HG02623 (cell line): ENCODE data around the gene DSC3.
A peak's percentile ranks its signal among the peaks of the same experiment; 100 is the strongest.

Experiments used
- ATAC-seq: cut with Tn5 transposase; IDR thresholded peaks from one replicate; pipeline ENCODE4 v1.9.1; 2021; ENCODE audit warnings: moderate library complexity; ENCODE audit not compliant: unreplicated experiment

Gene DSC3

GRCh38 chr18:30971338-30971956 is 71.1 kb downstream of the DSC3 start:
- peak; percentile 75 for ATAC-seq

DNA sequence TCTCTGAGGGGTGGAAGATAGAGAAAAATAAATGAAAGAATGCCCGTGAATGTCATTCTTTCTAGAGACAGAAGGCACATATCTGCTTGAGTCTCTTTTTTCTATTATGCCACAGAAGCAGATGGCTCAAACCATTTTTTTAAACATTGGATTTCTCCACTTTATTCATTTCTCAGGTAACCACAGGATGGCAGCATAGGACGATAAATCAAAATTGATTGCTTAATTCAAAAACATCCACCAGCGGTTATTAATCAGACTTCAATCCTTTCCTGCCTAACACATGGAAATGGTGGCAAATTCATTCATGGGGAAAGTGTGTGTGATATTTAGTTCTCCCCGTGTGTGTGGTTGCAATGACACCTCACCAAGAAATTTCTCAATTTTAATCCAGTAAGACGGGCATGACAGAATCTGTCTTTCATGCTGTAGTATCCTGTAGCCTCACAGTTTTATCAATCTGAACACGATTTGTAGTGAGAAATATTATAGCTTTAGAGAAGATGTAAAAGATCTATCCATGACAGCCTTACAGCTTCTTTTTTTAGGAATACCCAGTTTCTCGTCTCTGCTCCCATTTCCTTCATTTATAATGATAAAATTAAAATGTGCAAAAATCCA is 72.2 kb downstream of the DSC3 start:
- no peak for ATAC-seq

DNA sequence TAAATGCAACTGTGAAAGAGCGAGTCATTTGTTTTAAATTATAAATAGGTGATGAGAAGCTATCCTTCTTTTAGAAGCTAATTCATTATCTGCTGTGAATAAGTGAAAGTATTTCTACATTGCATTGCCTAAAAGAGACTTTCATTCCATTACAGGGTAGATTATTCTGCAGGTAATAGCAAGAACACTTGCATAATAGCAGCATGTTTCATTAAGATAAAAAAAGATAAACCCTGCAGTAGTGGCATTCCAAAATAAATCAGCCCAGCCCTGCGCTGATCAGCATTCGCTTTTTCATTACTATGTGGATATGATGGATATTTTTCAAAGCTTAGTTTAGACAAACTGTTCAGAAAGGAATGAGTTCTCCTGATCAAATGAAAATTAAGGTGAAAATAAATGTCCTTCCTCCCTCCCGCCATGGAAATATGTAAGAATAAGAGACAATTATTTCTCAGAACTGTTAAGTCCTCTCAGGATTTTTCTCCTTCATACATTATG is 72.8 kb downstream of the DSC3 start:
- no peak for ATAC-seq

DNA sequence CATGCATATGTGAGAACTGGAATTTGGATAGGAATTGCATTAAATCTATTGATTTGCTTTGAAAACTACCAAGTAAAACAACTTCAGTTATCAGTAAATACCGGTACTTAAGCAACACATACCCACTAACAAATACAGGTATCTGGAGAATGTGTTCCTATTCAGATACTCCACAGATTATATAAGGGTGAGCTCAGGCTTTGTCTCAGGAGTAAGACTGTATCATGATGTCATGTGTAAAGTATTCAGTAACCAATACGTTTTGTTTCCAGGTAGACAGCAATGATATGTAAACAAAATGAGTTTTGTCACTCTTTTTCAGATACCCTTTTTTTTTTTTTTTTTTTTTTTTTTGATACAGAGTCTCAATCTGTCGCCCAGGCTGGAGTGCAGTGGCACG is 74.8 kb downstream of the DSC3 start:
- ATAC-seq = no peak

DNA sequence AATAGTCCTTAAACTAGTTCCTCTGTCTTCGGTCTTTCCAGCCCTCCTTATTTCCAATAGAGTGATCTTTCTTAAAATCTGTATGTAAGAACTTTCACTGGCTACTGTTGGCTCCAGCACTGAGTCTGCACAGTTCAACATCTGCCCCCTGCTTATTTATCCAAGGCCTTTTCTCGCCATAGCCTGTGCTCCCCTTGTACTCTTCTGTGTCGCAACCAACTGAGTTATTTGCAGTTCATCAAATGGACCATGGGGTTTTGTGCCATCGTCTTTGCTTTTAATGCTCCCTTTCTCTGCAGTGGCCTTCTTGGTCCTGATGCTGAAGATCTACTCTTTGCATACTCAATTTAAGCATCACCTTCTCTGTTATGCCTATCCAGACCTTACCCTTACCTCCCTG is 77.3 kb downstream of the DSC3 start:
- ATAC-seq = no peak

DNA sequence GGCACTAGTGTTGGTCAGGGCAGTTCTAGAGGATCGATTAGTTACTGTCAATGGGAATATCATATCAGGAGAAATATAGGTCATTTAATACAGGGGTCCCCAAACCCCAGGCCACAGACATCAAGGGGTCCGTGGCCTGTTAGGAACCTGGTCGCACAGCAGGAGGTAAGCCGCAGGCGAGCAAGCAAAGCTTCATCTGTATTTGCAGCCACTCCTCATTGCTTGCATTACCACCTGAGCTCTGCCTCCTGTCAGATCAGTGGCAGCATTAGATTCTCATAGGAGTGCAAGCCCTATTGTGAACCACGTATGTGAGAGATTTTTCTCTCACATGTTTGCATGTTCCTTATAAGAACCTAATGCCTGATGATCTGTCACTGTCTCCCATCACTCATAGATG is 81.9 kb downstream of the DSC3 start:
- no peak for ATAC-seq

GRCh38 chr18:30957066-30957465 is 85.5 kb downstream of the DSC3 start:
- no peak for ATAC-seq

DNA sequence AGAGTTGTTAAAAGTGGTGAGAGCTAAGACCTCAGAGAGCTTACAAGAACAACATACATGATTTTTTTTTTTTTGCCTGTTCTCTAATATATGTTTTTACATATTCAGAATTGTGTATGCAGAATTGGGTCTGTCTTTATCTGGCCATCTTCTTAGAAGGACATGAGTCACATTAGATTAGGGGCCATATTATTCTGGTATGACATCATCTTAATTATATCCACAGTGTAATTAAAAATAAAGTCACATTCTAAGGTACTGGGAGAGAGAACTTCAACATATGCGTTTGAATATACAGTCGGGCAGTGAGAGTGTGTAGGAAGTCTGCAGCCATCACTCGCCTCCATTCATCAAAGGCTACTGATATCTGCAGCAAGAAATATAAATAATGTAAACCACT is 88.3 kb downstream of the DSC3 start:
- no peak for ATAC-seq

DNA sequence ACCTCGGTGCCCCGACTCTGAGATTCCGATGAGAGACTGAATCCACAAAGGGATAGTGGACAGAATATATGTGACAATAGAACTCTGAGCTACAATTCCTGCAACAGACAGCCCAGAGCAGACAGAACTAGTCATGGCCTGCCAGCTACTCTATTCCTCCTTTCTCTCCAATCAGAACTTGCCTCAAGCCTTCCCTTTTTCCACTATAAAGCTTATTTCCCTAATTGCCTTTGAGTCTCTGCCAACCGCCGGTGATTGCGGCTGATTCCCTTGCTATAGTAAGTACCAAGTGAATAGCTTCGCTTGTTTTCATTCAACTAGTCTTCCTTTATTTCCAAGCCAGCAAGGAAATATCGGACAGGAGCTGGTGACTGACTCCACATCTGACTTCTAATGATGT is 96.8 kb downstream of the DSC3 start:
- ATAC-seq = no peak

GRCh38 chr18:30944773-30945417 is 97.6 kb downstream of the DSC3 start:
- no peak for ATAC-seq

DNA sequence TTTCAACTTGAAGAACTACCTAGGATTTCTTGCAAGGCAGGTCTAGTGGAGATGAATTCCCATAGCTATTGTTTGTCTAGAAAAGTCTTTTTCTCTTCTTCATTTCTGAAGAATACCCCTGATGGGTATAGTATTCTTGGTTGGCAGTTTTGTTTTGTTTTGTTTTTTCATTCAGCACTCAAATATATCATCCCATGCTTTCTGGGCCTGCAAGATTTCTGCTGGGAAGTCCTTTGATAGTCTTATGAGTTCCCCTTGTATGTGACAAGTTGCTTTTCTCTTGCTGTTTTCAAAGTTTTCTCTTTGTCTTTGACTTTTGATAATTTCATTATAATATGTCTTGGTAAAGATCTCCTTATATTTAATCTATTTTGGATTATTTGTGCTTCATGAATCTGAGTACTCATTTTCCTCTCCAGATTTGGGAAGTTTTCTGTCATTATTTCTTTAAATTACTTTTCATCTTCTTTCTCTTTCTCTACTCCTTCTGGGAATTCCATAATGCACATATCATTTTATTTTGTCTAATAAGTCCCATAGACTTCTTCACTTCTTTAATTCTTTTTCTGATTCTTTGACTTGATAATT is 101.5 kb downstream of the DSC3 start:
- no peak for ATAC-seq
